Panc1 (cell line): ENCODE data around the gene PRIMPOL. TPM values are rescaled to one million over a fixed set of nuclear protein-coding genes. Genes with fewer than 3 reads are reported as not detected.

Experiments used
- ATAC-seq: fragments of 200-7000 bp; cut with Tn5 transposase; 2 replicates; pipeline ENCODE4 v1.9.1; 2020; ENCODE audit warnings: mild to moderate bottlenecking, moderate library complexity
- BruUV-seq: library from RNA; stranded (reverse); fragments of 400-500 nt; replicated peaks from 2 replicates; lab custom pipeline; 2021; lab: Mats Ljungman, UMichigan
- CTCF ChIA-PET: fragments of 300-600 bp; sonication (Branson Sonifier 250); formaldehyde crosslinking; loops from one replicate; lab custom pipeline; 2022; ENCODE audit warnings: antibody characterized with exemption; lab: Charles Lee
- POLR2A ChIA-PET: fragments of 300-600 bp; sonication (Branson Sonifier 250); formaldehyde crosslinking; loops from one replicate; lab custom pipeline; 2022; ENCODE audit warnings: antibody characterized with exemption; lab: Charles Lee
- DNase-seq: peaks from one replicate; pipeline ENCODE4 v3.0.0-alpha.2; 2010; ENCODE audit warnings: low read depth, low spot score
- H3K27ac ChIP-seq: 2 replicates; pipeline ENCODE4 v1.5.1; 2011; ENCODE audit warnings: mild to moderate bottlenecking, low read length, inconsistent platforms
- H3K27me3 ChIP-seq: fragments of 200-500 bp; sonication (Bioruptor generic); 2 replicates; pipeline ENCODE4 v1.6.0; 2014; ENCODE audit warnings: low read length, inconsistent platforms; ENCODE audit not compliant: control insufficient read depth, insufficient read depth
- H3K36me3 ChIP-seq: fragments of 200-500 bp; sonication (Bioruptor generic); 2 replicates; pipeline ENCODE4 v1.5.1; 2014; ENCODE audit warnings: inconsistent platforms, mild to moderate bottlenecking, low read length, moderate library complexity; ENCODE audit not compliant: control insufficient read depth, insufficient read depth
- H3K4me1 ChIP-seq: 2 replicates; pipeline ENCODE4 v1.5.1; 2011; ENCODE audit warnings: inconsistent platforms, mild to moderate bottlenecking, low read length, moderate library complexity; ENCODE audit not compliant: control insufficient read depth, insufficient read depth
- H3K4me3 ChIP-seq, 2 experiments: 2 replicates each; pipeline ENCODE4 v1.5.1; 2011 to 2012; ENCODE audit warnings: low read depth in 2 of 2, low read length in 2 of 2, mild to moderate bottlenecking in 2 of 2, inconsistent platforms in 1 of 2, moderate library complexity in 1 of 2
- H3K9me3 ChIP-seq: fragments of 200-500 bp; sonication (Bioruptor generic); 2 replicates; pipeline ENCODE4 v1.5.1; 2014; ENCODE audit warnings: low read depth, mild to moderate bottlenecking, inconsistent platforms, low read length, moderate library complexity; ENCODE audit not compliant: control insufficient read depth, insufficient read depth
- POLR2AphosphoS5 ChIP-seq: IDR thresholded peaks from 2 replicates; pipeline ENCODE4 v1.6.1; 2012; ENCODE audit warnings: mild to moderate bottlenecking, low read depth, low read length, moderate library complexity
- SIN3A ChIP-seq: IDR thresholded peaks from 2 replicates; pipeline ENCODE4 v1.6.1; 2012; ENCODE audit warnings: low read depth, mild to moderate bottlenecking, low read length, moderate library complexity, borderline replicate concordance; ENCODE audit not compliant: insufficient read depth
- TCF7L2 ChIP-seq: IDR thresholded peaks from 2 replicates; pipeline ENCODE4 v1.6.1; 2011; ENCODE audit warnings: mild to moderate bottlenecking, low read depth, low read length, inconsistent platforms
- in situ Hi-C: cut with HindIII; loops from 2 replicates; pipeline ENCODE4 v1.10.0; 2016; ENCODE audit warnings: low sequenced_read_pairs, low pct_unique_long_range_greater_than_20kb
- intact Hi-C: fragments of 100-400 bp; cut with micrococcal nuclease; formaldehyde crosslinking; loops from one replicate; pipeline ENCODE4 v1.10.0; 2022; ENCODE audit not compliant: unreplicated experiment
- total RNA-seq: library from RNA; stranded (reverse); gene quantifications from one replicate; pipeline ENCODE4 v1.2.1, GENCODE V29; 2021; ENCODE audit not compliant: unreplicated experiment
- TF ChIP-seq, protein P1 (sequence below), 2 experiments: IDR thresholded peaks; 2 replicates each; pipeline ENCODE4 v1.6.1; 2011 to 2012; ENCODE audit warnings: low read depth in 2 of 2, control low read depth in 1 of 2, low read length in 1 of 2, mild to moderate bottlenecking in 1 of 2, moderate library complexity in 1 of 2; ENCODE audit not compliant: insufficient read depth in 1 of 2
- TF ChIP-seq, protein P2 (sequence below): fragments of 450-650 bp; IDR thresholded peaks from 2 replicates; pipeline ENCODE4 v1.5.1; 2017; ENCODE audit warnings: mild to moderate bottlenecking

PRIMPOL gene
- total RNA-seq, 1 experiment from 2014 or later = 11.7 TPM

DNA sequence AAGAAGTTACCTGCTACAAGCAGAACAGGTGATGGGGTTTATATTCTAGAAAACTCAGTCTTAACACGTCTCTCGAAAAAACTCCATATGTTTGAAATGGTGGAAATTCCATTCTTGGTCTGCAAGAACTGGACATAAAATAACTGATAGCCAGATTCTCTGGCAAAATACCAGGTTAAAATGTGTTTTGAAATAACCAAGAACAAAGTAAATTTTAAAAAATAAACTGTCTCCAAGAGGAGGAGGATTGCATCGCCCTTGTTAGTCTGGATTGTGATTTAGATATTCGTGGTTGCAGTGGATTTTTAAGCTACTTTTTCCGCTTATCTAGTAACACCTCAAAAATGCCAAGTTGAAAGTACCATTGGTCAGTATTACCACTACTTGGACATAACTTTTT, 43.5 kb downstream of the PRIMPOL start:
- ChIA-PET POLR2A (no interaction called here), CTCF (no interaction called here)
- Histone ChIP-seq H3K27me3 (no peaks in the 10 kb centered on the region), H3K4me1 (peaks cover 5% of the 10 kb centered on the region; the same call in 1 of the 2 replicates), H3K9me3 (no peaks in the 10 kb centered on the region), H3K36me3 (peaks cover 9% of the 10 kb centered on the region; the same call in 1 of the 2 replicates), H3K4me3 (no peak overlapping the region), H3K27ac (no peak overlapping the region)
- intact Hi-C loops (no loop called here), in situ Hi-C loops (no loop called here)
- BruUV-seq = no TSS peak
- DNase-seq = no peak
- no peak for ATAC-seq
- no peak for TF ChIP-seq TCF7L2
- no peak for TF ChIP-seq POLR2AphosphoS5
- TF ChIP-seq, protein P1, sequence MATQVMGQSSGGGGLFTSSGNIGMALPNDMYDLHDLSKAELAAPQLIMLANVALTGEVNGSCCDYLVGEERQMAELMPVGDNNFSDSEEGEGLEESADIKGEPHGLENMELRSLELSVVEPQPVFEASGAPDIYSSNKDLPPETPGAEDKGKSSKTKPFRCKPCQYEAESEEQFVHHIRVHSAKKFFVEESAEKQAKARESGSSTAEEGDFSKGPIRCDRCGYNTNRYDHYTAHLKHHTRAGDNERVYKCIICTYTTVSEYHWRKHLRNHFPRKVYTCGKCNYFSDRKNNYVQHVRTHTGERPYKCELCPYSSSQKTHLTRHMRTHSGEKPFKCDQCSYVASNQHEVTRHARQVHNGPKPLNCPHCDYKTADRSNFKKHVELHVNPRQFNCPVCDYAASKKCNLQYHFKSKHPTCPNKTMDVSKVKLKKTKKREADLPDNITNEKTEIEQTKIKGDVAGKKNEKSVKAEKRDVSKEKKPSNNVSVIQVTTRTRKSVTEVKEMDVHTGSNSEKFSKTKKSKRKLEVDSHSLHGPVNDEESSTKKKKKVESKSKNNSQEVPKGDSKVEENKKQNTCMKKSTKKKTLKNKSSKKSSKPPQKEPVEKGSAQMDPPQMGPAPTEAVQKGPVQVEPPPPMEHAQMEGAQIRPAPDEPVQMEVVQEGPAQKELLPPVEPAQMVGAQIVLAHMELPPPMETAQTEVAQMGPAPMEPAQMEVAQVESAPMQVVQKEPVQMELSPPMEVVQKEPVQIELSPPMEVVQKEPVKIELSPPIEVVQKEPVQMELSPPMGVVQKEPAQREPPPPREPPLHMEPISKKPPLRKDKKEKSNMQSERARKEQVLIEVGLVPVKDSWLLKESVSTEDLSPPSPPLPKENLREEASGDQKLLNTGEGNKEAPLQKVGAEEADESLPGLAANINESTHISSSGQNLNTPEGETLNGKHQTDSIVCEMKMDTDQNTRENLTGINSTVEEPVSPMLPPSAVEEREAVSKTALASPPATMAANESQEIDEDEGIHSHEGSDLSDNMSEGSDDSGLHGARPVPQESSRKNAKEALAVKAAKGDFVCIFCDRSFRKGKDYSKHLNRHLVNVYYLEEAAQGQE (IDR thresholded peaks at IDR 0.05; ENCODE audit: insufficient read depth in 1 of 2, low read depth in 2 of 2, low read length in 1 of 2) = no peak
- TF ChIP-seq SIN3A = no peak
- TF ChIP-seq, protein P2, sequence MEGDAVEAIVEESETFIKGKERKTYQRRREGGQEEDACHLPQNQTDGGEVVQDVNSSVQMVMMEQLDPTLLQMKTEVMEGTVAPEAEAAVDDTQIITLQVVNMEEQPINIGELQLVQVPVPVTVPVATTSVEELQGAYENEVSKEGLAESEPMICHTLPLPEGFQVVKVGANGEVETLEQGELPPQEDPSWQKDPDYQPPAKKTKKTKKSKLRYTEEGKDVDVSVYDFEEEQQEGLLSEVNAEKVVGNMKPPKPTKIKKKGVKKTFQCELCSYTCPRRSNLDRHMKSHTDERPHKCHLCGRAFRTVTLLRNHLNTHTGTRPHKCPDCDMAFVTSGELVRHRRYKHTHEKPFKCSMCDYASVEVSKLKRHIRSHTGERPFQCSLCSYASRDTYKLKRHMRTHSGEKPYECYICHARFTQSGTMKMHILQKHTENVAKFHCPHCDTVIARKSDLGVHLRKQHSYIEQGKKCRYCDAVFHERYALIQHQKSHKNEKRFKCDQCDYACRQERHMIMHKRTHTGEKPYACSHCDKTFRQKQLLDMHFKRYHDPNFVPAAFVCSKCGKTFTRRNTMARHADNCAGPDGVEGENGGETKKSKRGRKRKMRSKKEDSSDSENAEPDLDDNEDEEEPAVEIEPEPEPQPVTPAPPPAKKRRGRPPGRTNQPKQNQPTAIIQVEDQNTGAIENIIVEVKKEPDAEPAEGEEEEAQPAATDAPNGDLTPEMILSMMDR = no peak

DNA sequence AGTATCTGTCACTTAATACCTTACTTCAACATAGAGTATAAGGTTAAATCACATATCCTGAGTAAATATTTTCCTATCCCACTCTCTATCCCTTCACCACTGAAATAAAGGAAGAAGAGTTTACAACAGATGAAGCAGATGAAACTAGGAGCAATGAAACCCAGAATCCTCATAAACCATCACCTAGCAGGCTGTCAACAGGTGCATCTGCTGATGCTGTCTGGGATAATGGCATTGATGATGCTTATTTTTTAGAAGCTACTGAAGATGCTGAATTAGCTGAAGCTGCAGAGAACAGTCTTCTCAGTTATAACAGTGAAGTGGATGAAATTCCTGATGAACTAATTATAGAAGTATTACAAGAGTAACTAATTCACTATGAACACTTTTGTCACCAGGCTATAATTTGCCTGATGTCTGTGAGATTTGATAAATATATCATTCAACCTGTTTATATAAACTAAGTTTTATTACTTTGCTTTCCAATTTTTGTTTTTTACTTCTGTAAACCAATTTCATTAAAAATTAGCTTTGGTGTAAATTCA, 44.9 kb downstream of the PRIMPOL start:
- in situ Hi-C loops (no loop called here), intact Hi-C loops (no loop called here)
- no peak for TF ChIP-seq SIN3A
- TF ChIP-seq, protein P2 = no peak
- TF ChIP-seq, protein P1 (IDR thresholded peaks at IDR 0.05; ENCODE audit: insufficient read depth in 1 of 2, low read depth in 2 of 2, low read length in 1 of 2) = no peak
- TF ChIP-seq POLR2AphosphoS5 = no peak
- Histone ChIP-seq H3K27me3 (no peaks in the 10 kb centered on the region), H3K36me3 (peaks cover 9% of the 10 kb centered on the region; the same call in 1 of the 2 replicates), H3K9me3 (no peaks in the 10 kb centered on the region), H3K27ac (no peak overlapping the region), H3K4me1 (no peaks in the 10 kb centered on the region), H3K4me3 (no peak overlapping the region)
- no peak for DNase-seq
- no peak for ATAC-seq
- POLR2A ChIA-PET = no interaction called here
- no TSS peak for BruUV-seq
- CTCF ChIA-PET = no interaction called here
